Skeletal muscle cell (primary cell): ENCODE data around the gene SOS1.
"Not testable (repeated sequence)": the region's sequence is repeated elsewhere in the genome, so short reads cannot be mapped to it uniquely, and the experiment has no call there.

Experiments used
- DNase-seq: peaks from one replicate; pipeline ENCODE4 v3.0.0-alpha.2; 2010; ENCODE audit warnings: low read depth
- H3K4me3 ChIP-seq: 2 replicates; pipeline ENCODE4 v1.5.1; 2011; ENCODE audit warnings: low read depth, mild to moderate bottlenecking, control low read depth, low read length, moderate library complexity

Gene SOS1

DNA sequence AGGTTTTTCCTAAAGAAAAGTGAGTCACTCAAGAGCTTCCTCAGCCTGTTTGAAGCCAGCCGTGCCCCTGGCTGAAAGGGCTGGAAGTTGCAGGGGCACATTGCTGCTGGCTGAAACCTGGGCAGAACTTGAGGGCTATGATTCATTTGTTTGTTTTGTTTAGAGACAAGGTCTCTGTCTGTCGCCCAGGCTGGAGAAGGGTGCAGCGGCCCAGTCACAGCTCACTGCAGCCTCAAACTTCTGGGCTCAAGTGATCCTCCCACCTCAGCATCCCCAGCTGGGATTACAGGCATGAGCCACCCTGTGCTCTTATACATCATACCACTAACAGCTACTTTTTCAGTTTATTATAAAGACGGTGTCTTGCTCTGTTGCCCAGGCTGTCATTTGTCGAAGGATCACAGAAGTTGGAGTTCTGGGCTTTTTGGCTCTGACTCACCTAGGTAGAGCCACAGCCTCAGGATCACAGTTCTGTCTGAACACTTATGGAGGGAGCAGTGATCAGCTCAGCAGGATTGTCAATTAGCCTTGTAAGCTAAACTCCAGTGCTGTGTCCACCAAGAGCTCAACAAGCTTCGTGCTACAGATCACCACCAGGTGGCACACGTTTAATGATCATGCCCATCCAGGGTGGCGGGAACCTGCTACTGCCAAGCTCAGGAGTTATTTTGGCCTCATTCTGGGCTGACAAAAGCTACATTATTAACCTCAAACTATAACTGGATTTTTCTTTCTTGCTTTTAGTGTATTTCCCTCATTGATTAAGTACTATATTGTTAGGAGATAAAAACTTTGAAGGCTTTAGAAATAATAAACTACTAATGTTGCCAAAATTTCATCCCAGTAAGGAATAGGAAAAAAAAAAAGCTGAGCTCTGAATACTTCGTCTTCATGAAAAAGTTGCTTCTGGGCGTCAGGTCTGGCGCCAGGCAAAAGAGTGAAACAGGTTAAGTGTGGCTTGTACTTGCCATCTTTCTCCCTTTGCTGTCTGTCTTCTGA is 173.3 kb downstream of the SOS1 start:
- H3K4me3 ChIP-seq = no peak overlapping the region
- DNase-seq = no peak

DNA sequence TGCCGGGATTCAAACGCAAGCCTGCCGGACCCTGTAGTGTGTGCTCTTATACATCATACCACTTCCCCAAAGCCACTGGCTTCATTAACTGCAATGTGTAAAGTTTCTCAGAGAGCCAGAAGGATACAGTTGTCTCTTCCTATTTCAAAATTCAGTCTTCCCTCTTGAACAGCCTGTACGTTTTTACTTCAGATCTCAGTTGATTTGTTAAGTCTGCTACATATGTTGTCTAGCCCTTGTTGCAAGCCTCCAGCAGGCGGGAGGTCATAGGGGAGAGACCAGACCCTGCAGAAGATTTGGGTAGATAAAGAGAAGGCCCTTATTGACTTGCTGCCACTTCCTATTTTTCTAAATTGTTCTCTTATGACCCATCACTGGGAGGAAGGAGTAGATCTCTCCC is 174.9 kb downstream of the SOS1 start:
- H3K4me3 ChIP-seq = no peak overlapping the region
- DNase-seq = no peak

DNA sequence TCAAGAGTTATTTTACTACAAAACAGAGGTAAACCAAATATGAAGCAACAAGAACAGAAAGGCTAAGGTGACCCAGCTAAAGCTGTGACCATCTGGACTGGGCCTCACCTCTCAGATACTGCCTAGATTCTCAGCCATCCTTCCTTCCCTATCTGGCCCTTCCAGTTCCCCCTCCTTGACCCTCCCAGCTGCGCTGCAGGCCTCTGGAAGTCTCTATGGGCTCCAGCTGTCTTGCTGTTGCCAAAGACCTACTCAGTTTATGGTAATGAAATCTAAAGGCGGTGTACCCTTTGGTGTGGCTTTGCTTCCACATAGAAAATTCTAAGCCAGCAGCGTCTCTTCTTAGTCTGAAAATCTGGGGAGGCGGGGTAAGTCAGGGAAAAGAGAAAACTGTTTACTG is 175.5 kb downstream of the SOS1 start:
- no peak for DNase-seq
- H3K4me3 ChIP-seq = no peak overlapping the region

DNA sequence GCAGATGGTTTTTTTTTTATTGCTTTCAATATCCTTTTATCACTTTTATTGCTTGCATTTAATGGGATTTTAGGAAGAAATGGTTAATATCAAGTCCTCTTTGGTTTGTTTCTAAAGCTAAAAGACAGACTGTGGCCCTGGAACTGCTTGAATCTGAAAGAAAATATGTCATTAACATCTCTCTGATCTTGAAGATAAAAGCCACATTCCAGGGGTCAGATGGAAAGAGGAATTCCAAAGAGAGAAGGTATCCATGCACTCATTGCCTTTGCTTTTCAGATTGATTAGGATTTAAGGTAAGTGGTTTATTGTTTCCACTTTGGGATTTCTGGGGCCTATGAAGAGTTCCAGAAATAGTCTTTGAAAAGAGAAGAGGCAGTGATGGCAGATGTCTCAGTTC is 177.1 kb downstream of the SOS1 start:
- H3K4me3 ChIP-seq = no peak overlapping the region
- no peak for DNase-seq

DNA sequence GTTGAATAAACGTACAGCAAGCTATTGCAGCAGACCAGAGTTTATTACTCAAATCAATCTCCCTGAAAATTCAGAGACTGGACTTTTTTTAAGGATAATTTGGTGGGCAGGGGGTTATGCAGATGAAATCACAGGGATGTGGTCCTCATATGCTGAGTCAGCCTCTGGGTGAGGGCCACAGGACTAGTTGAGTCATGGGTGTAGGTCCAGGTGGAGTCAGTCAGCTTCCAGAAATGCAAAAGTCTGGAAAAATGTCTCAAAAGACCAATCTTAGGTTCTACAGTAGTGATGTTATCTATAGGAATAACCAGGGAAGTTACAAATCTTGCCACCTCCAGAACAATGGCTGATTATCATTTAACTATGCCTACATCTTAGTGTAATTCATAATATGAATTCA is 180.1 kb downstream of the SOS1 start:
- DNase-seq = no peak
- H3K4me3 ChIP-seq = no peak overlapping the region

DNA sequence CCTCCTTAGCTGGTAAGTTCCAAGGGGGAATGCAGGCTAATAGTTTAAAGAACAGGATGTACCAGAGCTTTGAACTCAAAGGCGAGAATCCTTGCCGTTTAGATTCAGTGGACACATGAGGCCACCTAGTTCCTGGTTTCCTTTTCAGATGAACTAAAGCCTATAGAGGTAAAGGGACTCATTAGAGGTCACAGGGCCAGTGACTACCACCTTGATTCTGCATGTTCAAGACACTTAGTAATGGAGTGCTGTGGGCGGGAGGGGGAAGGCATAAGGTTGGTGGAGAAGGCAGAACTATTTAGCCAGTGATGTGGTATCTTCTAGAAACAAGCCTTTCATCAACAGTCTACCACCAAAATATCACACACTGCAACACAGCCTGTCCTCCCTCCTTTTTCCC is 183.3 kb downstream of the SOS1 start:
- H3K4me3 ChIP-seq = no peak overlapping the region

DNA sequence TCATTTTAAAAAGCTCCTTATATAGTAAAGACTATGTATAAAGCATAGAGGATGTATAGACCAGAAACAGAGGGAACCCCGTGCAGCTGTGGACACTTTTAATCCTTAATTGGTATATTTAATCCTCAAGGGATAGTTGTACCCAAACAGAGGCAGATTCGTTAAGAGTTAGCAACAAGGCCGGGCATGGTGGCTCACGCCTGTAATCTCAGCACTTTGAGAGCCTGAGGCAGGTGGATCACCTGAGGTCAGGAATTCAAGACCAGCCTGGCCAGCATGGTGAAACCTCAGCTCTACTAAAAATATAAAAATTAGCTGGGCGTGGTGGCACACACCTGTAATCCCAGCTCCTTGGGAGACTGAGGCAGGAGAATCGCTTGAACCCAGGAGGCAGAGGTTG is 184.3 kb downstream of the SOS1 start:
- not testable (repeated sequence) for H3K4me3 ChIP-seq, DNase-seq

More for the DNA sequence above, 183.3 kb downstream of the SOS1 start:
- no peak for DNase-seq

DNA sequence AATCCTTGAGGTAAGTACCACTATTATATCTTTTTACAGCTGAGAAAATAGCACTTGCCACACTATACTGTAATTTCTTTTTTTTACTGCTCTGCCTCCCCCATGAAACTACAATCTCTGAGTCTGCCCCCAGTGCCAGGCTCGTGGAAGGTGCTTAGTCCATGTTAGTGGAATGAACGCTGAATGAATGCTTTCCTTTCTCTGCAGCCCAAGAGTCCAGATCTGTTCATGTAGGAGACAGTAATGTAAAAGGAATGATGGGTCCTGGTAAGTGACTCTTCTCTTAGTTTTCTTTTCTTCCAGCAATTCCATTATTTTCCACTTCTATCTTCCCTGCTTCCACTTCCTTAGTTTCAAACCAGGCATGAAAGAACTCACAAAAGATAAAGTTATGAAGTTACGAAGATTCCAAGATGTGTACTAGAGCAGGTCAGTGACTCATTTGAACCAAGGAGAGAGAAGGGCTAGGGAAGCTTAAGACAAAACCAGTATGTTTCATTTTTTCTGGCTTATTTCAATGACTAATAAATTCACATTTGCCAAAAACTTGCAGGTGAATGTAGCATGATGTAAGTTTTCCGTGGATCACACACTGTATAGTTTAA is 185.2 kb downstream of the SOS1 start:
- H3K4me3 ChIP-seq = no peak overlapping the region
- no peak for DNase-seq

DNA sequence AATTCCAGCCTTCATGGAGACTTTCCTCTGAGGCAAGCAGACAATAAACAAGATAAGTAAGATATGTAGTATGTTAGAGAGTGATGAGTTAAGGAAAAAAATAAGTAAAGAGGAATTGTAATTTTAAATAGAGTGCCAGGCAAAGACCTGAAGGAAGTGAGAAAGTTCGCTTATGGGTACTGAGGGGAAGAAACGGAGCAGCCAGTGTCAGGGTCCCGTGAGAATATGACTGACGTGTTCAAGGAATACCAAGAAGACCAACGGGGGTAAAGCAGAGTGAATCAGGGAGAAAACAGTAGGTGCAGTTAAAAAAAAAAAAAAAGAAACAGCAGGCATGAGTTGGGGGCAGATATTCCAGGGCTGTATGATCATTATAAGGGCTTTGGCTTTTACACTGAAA is 186.1 kb downstream of the SOS1 start:
- H3K4me3 ChIP-seq = no peak overlapping the region
- no peak for DNase-seq

DNA sequence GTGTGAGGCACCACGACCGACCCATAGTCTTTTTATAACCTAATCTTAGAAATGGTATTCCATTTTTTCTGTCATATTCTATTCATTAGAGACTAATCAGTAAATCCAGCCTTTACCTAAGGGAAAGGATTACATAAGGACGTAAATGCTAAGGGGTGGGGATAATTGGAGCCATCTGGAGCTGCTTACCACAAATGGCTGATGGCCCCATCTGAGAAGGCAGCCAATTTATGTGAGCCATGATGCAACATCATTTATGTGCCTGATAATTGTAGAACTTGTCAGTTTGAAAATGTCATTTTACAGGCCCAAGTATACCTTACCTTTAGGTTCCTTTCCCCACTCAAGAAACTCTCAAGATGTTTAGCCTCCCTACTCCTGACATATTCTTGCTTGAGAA is 187.2 kb downstream of the SOS1 start:
- H3K4me3 ChIP-seq = no peak overlapping the region
- DNase-seq = no peak

DNA sequence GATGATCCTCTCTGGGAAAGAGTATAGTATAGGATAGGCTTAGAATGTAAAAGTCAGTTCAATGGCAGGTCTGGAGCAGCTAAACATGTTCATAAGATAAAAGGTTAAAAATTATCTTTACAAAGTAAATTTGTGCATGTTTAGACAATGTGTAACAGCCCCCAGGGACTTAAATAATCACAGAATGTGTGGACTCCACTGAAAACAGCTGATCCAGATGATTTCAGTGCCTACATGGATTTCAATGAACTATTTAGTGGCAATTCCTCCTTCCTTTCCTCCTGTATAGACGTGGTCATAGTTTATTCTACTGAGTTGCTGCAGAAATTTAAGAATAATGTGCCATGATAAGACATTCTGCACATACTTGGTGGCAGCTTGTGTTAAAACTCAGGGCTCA is 188.3 kb downstream of the SOS1 start:
- DNase-seq = no peak
- H3K4me3 ChIP-seq = no peak overlapping the region
